GM21529 (cell line): ENCODE data around the gene NOTCH2.

ENCODE experiments used
- ATAC-seq: cut with Tn5 transposase; IDR thresholded peaks from one replicate; pipeline ENCODE4 v1.9.1; 2021; ENCODE audit not compliant: unreplicated experiment

The NOTCH2 gene

DNA sequence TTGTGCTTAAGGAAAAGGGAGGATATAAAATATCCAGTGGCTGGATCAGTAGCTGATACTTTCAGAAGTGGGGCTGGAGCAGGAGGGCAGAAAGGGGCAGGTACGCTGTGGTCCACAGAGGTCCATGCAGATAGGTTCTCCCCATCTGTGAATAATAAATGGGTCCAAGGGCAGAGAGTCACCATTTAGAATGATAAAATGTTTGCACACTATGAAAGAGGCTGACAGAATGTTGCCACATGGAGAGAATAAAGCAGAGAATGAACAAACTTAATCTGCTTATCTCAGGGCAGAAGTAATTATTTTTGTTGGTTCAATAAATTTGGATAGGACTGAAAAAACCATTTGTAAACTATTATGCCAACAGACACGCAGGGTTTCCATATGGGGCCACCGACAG, 156.5 kb downstream of the NOTCH2 start:
- ATAC-seq: no peak

DNA sequence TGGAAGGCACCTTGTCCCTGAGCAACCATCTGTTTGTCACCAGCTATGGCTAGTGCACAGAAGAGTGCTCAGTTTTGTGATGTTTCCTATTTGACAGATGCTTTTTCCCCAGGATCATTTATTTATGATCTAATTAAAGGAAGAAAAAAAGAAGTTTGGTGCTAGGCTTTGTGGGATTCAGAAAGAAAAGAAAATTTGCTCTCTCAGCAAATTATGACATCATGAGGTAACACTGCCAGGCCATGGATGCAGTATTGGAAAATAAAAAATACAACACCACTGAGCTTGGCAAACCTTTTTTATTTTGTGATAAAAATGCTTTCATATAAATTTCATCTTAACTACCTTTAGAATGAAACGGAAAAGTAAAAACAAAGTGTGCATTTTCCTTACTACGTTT, 157.7 kb downstream of the NOTCH2 start:
- no peak for ATAC-seq

DNA sequence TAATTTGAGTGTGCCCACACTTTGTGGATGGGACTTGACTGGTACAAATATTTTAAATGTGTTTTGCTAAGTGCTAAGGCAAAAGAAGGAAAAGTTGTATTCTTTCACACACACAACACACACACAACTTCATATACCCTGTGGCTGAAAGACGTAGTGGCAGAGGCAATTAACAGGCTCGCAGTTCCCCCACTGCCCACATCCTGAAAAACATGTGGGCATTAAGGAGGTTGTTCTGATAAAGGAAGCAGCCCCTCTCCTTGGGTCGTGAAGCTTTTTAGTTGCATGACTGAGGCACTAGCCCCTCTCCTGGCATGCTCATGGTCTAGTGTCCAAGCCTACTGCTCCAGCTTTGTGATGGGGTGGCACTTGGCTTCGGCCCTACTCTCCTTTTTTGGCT, 158.8 kb downstream of the NOTCH2 start:
- ATAC-seq: no peak

DNA sequence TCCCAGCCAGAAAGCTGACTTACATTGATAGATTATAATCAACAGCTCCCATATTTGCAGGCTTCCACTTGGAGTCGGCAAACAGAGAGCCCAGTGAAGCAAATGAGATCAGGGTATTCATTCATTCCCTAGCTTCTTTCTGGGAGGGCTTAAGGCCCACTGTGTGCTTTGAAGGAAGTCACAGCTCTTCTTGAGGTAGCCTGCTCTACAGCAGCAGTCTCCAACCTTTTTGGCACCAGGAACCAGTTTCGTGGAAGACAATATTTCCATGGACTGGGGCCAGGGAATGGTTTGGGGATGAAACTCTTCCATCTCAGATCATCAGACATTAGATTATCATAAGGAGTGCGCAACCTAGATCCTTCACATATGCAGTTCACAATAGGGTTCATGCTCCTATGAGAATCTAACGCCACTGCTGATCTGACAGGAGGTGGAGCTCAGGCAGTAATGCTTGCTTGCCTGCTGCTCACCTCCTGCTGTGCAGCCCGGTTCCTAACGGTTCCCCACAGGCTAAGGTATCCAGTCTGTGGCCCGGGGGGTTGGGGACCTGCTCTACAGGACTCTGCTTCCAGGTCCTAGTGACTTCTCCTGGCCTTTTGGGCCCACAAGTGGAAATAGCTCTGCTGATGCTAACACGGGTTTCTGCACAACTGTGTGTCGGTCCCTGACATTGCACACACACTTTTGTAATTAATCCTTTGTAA, 159.4 kb downstream of the NOTCH2 start:
- no peak for ATAC-seq

DNA sequence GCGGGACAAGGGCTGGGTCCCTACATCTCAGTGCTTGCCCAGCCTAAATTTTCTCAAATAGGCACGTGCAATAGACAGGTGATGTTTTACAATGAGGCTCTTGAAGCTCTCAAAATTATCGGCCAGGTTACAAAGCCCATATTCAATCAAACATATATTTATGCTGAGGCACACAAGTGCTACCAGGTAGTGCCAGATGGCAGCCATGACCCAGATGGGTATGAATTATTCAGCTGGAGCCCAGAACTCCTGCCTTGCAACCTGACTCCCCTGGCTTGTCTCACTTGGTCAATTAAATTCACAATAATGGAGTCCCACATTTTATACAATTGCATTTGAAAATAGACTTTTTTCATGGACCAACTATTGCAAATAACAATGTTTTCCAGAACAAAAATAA, 160.8 kb downstream of the NOTCH2 start:
- no peak for ATAC-seq

DNA sequence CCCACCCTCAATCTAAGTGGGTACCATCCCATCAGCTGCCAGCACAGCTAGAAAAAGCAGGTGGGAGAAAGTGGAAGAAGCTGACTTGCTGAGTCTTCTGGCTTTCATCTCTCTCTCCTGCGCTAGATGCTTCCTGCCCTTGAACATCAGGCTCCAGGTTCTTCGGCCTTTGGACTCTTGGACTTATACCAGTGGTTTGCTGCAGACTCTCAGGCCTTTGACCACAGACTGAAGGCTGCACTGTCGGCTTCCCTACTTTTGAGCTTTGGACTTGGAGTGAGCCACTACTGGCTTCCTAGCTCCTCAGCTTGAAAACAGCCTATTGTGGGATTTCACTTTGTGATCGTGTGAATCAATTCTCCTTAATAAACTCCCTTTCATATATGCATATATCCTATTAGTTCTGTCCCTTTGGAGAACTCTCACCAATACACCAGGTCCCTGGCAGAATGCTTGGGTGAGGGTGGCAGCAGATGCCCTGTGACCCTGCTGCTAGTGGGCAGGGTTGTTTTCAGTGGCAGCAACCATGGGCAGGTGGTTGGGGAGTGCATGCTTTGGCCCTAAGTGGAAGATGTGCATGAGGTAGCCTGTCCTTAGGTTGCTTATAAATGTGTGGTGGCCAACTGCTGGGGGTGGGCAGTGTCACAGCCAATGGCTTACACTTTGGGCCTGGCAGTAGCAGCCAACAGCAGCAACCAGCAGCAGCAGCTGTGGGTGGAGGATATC, 162.4 kb downstream of the NOTCH2 start:
- ATAC-seq: no peak

DNA sequence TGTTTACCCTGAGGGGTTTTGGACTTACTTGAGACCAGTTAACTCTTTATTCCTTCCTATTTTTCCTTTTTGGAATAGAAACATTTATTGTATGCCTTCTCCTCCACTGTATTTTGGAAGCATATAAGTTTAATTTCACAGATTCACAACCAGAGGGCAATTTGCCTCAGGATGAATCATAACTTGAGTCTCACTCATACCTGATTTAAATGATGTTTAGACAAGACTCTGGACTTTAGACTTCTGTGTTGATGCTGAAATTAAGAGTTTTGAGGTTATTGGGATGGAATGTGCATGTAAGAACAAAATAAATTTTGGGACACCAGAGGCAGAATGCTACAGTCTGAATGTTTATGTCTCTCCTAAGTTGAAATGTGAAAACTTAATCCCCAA, 166.0 kb downstream of the NOTCH2 start:
- no peak for ATAC-seq

DNA sequence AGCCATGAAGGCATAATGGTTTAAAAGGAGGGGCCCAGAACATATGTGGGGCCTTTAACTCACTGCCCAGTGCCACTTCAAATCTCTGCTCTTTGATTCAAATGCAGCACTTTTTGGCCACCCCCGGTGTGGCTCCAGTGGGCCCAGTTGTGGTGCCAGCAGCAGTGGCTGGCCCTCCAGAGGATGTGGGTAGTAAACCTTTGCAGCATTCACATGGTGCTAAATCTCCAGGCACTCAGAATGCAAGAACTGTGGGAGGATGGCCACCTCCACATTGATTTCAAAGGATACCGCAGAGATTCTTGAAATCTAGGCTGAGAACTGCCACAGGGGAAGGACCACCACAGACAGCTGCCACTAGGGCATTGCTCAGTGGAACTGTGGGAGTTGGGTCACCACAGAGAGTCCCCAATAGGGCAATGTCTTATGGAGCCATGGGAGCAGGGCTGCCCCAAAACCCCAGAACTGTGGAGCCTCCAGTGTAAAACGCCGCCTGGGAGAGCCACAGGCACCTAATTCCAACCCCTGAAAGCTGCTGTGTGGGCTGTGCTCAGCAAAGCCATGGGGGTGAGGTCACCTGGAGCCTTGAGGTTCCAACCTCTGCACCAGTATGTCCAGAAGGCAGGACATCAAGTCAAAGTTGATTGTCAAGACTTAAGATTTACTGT, 166.6 kb downstream of the NOTCH2 start:
- ATAC-seq: no peak

DNA sequence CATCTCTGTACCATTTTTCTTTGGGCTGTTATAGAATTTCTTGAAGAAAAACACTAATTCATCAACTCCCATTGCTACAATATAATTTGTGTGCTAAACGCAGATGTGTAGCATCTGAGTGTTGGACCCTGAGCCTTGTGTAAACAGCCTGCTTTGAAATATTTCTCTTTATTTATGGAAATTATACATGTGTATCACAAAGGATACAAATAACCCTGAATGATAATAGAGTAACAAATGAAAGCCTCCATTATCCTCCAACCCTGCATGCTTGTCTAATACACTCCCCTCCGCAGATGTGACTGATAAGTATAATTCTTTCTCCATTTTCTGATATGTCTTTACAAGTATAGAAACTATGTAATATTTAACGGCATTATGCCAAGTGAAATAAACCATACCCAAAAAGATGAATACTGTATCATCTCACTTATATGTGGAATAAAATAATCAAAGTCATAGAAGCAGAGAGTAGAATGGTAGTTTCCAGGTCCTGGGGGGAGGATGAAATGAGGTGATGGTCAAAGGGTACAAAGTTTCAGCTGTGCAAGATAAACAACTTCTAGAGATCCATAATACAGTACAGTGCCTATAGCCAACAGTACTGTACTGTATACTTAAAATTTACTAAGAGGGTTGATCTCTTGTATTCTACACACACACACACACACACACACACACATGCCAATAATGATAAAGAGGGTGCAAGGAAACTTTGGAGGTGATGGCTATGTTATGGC, 170.3 kb downstream of the NOTCH2 start:
- ATAC-seq: no peak

DNA sequence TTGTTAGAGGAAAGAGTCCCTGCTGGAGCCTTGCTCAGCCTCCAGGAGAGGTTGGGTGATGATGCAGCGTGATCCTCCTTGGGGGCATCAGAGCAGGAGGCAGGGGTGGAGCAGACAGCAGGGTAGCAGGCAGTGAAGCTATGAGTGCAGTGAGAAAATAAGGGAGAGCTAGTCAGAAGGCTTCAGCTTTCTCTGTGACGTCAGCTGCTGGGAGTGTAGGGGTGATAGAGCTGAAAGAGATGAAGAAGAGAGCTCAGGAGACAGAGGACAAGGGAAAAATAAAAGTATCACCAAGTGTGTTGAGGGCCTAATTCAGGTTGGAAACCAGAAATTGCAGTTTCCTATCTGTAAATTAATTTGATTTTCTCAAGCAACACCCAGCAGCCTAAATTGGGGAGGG, 170.9 kb downstream of the NOTCH2 start:
- ATAC-seq: no peak

DNA sequence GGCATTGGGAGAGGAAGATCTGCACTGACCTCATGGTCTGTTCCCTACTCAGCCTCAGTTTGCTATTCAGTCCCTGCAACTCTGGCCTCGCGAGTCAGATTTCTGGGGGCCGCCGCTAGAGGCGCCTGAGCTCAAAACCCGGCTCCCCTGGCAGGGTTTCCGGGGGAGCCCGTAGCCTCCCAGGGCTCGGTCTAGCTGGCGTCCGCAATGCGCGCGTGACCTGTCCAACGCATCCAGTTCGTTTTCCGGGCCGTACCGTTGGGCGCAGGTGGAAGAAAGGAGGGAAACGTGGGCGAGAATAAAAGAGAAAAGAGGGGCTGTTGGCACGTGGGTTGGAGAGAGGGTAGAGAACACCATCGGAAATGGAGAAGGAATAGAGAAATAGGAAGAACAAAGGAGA, 173.2 kb downstream of the NOTCH2 start, which contains the start of gene ADAM30:
TSS of gene ADAM30 (minus strand) at position 213 of the 400 bp plus-strand sequence. CDS start at position 34, 179 bp downstream.
- ATAC-seq: no peak

DNA sequence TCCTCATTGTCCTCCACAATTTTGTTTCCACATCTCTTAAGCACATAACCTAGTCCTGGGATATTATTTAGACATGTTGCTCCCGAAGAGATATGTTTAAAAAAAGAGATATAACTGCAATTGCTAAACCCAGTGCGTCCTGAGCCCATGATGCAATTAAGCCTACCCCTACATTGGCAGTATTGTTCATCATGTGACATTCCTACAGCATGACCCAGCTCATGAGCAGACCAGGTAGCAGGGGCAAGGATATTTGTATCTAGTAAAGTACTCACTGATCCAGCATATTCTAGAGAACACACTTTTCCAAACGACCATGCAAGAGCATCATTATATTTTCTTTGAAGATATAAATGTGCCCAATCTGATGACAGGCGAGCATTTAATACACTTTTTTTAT, 174.4 kb downstream of the NOTCH2 start:
- no peak for ATAC-seq

DNA sequence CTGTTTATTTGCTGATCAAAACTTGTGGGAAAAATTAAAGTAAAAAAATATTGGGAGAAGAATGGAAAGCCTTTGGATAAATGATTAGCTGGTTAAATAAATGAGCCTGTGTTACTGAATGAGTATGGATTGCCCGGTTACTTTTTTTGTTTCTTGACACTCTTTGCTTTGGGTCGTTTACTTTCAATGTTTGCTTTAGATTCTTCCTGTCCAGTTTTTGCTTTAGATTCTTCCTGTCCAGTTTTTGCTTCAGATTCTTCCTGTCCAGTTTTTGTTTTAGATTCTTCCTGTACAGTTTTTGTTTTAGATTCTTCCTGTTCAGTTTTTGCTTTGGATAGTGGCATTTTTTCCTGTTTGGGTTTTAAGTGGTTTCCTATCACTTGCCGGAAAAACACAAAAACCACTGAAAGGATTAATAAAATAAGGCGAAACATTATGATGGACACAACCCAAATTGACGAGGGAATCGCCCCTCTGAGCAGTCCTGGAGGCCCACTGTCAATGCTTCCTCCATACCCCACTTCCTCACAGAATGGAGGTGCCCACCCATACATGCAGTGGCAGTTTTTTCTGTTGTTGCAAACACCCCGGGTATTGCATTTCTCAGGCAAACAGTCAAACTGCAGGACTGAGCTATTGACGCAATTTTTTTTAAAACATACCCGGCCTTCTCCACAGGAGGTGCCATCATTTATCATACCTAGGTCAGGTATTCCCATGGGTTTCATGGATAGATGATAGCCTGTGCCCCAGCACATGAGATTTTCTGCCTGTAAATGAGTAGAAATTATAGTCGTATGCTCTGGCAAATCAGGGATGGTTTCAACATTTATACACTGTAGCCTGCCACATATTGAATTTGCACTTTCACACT, 175.4 kb downstream of the NOTCH2 start:
- ATAC-seq: no peak

DNA sequence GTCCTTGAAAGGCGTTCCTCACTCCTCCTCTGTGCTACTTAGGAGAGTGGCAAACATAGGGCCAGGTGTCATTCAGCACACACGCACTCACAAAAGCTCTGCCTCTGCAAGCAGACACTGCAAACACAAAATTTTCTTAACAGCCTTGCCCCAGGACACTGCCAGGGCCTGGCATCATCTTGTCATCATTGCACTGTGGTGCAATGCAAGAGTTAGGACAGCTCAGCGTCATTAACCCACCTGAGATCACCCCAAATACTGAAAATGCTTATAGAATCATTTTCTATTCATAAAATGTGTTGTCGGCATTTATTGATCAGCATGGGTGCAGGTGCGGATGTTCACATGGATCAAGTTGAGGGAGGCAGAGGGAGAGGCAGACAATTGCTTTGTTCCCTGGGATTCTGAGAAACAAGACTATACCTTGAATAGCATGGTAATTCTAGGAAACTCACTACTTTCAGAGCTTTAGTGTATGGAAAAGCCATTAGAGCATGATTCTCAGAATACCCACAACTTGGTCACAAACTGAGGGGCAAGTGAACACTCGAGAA, 176.1 kb downstream of the NOTCH2 start:
- no peak for ATAC-seq

DNA sequence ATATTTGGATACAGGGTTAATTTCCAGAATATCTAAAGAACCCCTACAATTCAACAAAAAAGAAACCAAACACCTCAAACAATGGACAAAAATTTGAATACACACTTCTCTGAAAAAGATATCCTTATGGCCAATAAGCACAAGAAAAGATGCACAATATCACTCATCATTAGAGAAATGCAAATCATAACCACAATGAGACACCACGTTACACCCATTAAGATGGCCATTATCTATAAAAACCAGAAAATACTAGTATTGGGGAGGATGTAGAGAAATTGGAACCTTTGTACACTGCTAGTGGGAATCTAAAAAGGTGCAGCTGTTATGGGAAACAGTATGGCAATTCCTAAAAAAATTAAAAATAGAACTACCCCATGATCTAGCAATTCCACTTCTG, 178.1 kb downstream of the NOTCH2 start:
- no peak for ATAC-seq

DNA sequence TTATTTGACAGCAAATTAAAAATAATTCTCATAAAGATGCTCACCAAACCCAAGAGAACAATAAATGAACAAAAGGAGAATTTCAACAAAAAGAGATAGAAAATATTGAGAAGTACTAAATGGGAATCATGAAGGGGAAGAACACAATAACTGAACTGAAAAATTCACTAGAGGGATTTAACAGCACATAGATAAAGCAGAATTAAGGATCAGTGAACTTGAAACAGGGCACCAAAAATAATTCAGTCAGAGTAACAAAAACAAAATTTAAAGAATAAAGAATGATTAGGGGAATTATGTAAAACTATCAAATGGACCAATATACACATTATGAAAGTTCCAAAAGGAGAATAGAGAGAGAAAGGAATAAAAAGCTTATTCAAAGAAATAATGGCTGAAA, 181.0 kb downstream of the NOTCH2 start:
- ATAC-seq: no peak

DNA sequence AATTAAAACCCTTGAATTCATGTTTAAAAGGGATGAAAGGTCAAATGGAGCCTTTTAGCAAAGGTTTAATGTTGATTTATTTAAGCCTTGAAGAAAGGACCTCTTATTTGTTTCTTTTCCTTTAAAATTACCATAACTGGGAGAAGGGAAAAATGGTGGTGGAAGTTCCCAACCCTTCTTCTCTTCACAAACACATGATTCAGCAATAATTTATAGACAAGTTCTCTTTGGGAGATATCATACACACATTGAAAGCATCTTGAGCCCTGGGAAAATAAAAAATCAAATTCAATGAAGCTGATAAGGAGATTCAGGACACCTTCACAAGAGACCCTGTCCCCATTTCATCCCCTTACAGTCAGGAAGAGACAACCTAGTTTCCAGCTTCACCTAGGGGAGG, 182.0 kb downstream of the NOTCH2 start:
- no peak for ATAC-seq

DNA sequence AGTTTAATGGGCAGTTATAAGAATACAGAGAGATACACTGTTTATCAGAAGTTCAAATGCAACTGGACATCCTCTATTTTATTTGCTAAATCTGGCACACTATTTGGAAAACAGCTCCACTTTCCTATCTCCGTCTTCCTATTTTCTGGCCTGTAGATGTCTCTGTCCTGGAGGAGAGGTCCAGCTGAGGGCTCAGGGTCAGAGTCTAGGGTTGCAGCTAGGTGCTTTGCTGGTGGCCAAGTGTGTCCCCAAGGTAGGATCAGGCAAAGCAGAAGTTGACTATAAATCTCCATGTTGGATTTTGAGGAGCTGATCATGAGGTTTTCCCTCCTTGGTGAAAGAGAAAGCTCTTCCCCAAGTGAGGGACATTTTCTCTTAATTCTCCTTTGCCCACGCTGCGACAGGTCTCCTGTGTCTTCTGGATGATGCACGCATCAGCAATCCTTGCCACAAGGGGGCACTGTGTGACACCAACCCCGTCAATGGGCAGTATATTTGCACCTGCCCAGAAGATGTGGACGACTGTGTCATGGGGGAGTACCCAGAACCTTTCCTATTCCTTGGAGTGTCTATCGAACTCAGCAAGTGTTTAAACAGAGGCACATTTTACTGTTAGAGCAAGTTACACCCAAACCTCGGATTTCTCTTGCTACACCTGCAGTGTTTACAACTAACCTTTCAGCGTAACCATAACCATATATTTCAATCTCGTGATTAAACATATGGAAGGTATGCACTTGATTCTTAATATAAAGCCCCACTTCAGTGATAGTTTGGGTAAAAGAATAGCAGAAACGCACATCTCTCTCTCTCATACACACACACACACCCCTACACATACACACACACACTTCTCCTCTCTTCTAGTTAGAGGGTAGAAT, 183.3 kb downstream of the NOTCH2 start:
- no peak for ATAC-seq

DNA sequence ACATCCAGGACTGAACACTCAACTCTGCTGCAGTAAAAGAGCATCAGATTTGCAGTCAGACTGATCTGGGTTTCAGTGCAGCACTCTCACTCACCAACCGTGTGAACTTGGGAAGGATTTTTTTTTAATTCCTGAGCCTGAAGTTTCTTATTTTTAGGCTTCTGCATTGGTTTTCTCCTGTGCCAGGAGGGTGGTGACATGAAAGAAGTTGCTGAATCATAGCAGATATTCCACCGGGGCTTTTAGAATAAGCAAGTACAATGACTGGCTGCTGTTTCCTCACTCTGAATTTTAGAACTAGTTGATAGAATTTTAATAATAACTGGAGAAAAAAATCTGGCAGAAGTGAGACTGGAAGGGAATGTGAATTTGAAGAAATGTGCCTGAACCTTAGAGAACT, 184.8 kb downstream of the NOTCH2 start:
- no peak for ATAC-seq
